ENCODE measurements around the gene SSTR3.

DNA sequence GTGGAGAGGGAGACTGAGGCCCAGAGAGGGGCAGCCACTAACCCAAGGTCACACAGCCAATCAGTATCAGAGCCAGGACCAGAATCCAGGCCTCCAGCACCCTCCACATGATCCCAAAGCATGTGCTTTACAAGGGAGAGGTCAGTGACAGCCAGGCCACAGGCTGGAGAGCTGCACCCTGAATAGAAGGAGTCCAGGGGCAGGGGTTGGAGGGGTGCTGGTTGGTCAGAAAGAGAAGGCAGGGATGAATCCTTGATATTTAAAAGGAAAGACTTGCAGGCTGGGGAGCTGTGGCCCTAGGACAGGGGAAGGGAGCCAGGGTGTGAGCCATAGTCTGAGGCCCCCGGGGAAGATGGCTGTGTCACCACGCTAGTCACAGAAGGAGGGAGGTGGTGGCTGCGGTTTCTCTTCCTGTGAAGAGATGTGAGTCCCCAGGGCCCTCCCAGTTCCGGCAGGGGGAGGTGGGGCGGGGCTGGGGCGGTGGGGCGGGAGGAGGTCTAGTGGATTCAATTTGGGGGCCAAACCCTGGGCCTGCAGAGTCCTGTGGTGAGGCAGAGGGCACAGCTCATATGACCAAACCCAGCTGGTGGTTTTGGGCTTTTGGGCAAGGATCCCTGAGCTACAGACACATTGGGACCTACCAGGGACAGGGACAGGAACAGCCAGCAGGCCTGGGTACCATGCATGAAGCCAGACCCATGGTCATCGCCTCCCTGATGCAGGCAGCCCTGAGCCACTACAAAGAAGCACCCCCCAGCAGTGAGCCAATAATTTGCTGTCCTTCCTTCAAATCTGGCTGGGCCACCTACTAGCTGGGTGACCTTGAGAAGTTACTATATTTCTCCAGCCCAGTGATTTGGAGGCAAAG is 17.8 kb upstream of the SSTR3 start:
- TF ChIP-seq, protein P1, sequence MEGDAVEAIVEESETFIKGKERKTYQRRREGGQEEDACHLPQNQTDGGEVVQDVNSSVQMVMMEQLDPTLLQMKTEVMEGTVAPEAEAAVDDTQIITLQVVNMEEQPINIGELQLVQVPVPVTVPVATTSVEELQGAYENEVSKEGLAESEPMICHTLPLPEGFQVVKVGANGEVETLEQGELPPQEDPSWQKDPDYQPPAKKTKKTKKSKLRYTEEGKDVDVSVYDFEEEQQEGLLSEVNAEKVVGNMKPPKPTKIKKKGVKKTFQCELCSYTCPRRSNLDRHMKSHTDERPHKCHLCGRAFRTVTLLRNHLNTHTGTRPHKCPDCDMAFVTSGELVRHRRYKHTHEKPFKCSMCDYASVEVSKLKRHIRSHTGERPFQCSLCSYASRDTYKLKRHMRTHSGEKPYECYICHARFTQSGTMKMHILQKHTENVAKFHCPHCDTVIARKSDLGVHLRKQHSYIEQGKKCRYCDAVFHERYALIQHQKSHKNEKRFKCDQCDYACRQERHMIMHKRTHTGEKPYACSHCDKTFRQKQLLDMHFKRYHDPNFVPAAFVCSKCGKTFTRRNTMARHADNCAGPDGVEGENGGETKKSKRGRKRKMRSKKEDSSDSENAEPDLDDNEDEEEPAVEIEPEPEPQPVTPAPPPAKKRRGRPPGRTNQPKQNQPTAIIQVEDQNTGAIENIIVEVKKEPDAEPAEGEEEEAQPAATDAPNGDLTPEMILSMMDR (conservative IDR thresholded peaks at IDR 0.05 in 1 of 2, IDR thresholded peaks at IDR 0.05 in 1 of 2; ENCODE audit: low read depth in 1 of 2, low read length in 2 of 2): no peak
- TF ChIP-seq EZH2 (IDR thresholded peaks at IDR 0.05; ENCODE audit: low read length, missing control alignments): no peak
